HepG2 (cell line): ENCODE data around the gene ACADVL. TPM values are rescaled to one million over a fixed set of nuclear protein-coding genes. Genes with fewer than 3 reads are reported as not detected.

Experiments
- ATM ChIP-seq: fragments of 450-650 bp; IDR thresholded peaks from 2 replicates; pipeline ENCODE4 v1.7.1; 2017; ENCODE audit warnings: mild to moderate bottlenecking, borderline replicate concordance
- DBP ChIP-seq: sonication (generic); formaldehyde crosslinking; IDR thresholded peaks from 2 replicates; pipeline ENCODE4 v1.4.0; 2020; ENCODE audit warnings: missing genetic modification reagents; ENCODE audit errors: not compliant biosample characterization
- FUBP1 ChIP-seq: sonication (generic); formaldehyde crosslinking; IDR thresholded peaks from 2 replicates; pipeline ENCODE4 v1.5.1; 2020; ENCODE audit warnings: missing genetic modification reagents, mild to moderate bottlenecking, borderline replicate concordance
- KAT7 ChIP-seq: IDR thresholded peaks from 2 replicates; pipeline ENCODE4 v1.6.1; 2018; ENCODE audit warnings: borderline replicate concordance, missing compliant biosample characterization
- NFKB2 ChIP-seq: sonication (generic); formaldehyde crosslinking; IDR thresholded peaks from 2 replicates; pipeline ENCODE4 v1.4.0; 2020; ENCODE audit warnings: missing genetic modification reagents, borderline replicate concordance
- SIN3B ChIP-seq: fragments of 150-350 bp; IDR thresholded peaks from 2 replicates; pipeline ENCODE4 v1.6.1; 2014; ENCODE audit warnings: low read length
- SMARCE1 ChIP-seq: fragments of 450-650 bp; IDR thresholded peaks from 2 replicates; pipeline ENCODE4 v1.6.1; 2017; ENCODE audit warnings: borderline replicate concordance
- SOX13 ChIP-seq, 3 experiments: fragments of 450-650 bp in 1 of 3; sonication (generic) in 1 of 3; formaldehyde crosslinking in 1 of 3; IDR thresholded peaks in 2 of 3; conservative IDR thresholded peaks in 1 of 3; 2 replicates each; pipeline versions ENCODE4 v1.5.0 to v1.6.1; 2016 to 2020; ENCODE audit warnings: antibody characterized with exemption in 1 of 3, mild to moderate bottlenecking in 1 of 3, missing compliant biosample characterization in 1 of 3, missing genetic modification reagents in 1 of 3, moderate library complexity in 1 of 3
- TAF15 ChIP-seq: fragments of 200-400 bp; formaldehyde crosslinking; IDR thresholded peaks from one replicate; pipeline ENCODE4 v1.6.1; 2018; ENCODE audit warnings: mild to moderate bottlenecking, low read depth, low read length; ENCODE audit not compliant: poor library complexity, severe bottlenecking
- ZNF317 ChIP-seq: sonication (generic); formaldehyde crosslinking; IDR thresholded peaks from 2 replicates; pipeline ENCODE4 v1.5.0; 2020; ENCODE audit warnings: mild to moderate bottlenecking, missing genetic modification reagents
- ZNF318 ChIP-seq: sonication (generic); formaldehyde crosslinking; IDR thresholded peaks from 2 replicates; pipeline ENCODE4 v1.4.0; 2020; ENCODE audit warnings: mild to moderate bottlenecking, missing genetic modification reagents
- ZNF33A ChIP-seq: sonication (generic); formaldehyde crosslinking; IDR thresholded peaks from 2 replicates; pipeline ENCODE4 v1.5.1; 2020; ENCODE audit warnings: missing genetic modification reagents, mild to moderate bottlenecking, moderate library complexity, borderline replicate concordance
- ZNF362 ChIP-seq: sonication (generic); formaldehyde crosslinking; IDR thresholded peaks from 2 replicates; pipeline ENCODE4 v1.4.0; 2020; ENCODE audit warnings: missing genetic modification reagents, mild to moderate bottlenecking, borderline replicate concordance
- ZNF382 ChIP-seq: sonication (generic); formaldehyde crosslinking; IDR thresholded peaks from 2 replicates; pipeline ENCODE4 v1.5.0; 2020; ENCODE audit warnings: missing genetic modification reagents, mild to moderate bottlenecking, borderline replicate concordance
- ZNF589 ChIP-seq: sonication (generic); formaldehyde crosslinking; conservative IDR thresholded peaks from 2 replicates; pipeline ENCODE4 v1.8.0; 2022; ENCODE audit warnings: mild to moderate bottlenecking, moderate library complexity, missing genetic modification reagents
- polyA plus RNA-seq, 8 experiments: library from polyadenylated mRNA; depleted of rRNA in 3 of 8; stranded (reverse) in 7 of 8; unstranded in 1 of 8; fragments of >200 nt; fragmentation: Illumina TruSeq in 4 of 8; extraction: Trizol in 4 of 8; gene quantifications; 2 replicates each; pipeline versions ENCODE4 v1.2.1 to v1.2.3, GENCODE V29; 2011 to 2016; ENCODE audit warnings: low read depth in 4 of 8, missing spikeins in 1 of 8, mixed read lengths in 1 of 8; ENCODE audit not compliant: insufficient read depth in 1 of 8
- total RNA-seq, 5 experiments: library from RNA; depleted of rRNA; stranded (reverse); fragments of >200 nt; fragmentation: Illumina TruSeq; extraction: Trizol; gene quantifications; 2 replicates each; pipeline ENCODE4 v1.2.3, GENCODE V29; 2016; ENCODE audit warnings: low read depth in 1 of 5

ACADVL gene
- total and polyA plus RNA-seq, 2 of the 13 experiments (the other 11 are each of a cell fraction or from before 2014, with no cell fraction given) = 219 to 412 TPM

- TF ChIP-seq FUBP1 (peak; percentile 86; the same call in 1 of the 2 replicates), ZNF317 (CRISPR knock-in tag) (no peak), ZNF318 (CRISPR knock-in tag) (peak; percentile 90), ZNF33A (CRISPR knock-in tag) (no peak), SOX13 (IDR thresholded peaks at IDR 0.05) (no peak; the same call in 1 of the 2 replicates), SOX13 (CRISPR knock-in tag; conservative IDR thresholded peaks at IDR 0.05 in 1 of 2, IDR thresholded peaks at IDR 0.05 in 1 of 2) (peak in 1 of 2 experiments; percentile 69; a peak in 2 of 4 replicates), SIN3B (peak; percentile 68), TAF15 (peak; percentile 85), SMARCE1 (no peak), KAT7 (CRISPR knock-in tag) (no peak; the same call in 1 of the 2 replicates), ZNF382 (CRISPR knock-in tag) (no peak), DBP (CRISPR knock-in tag) (no peak), ZNF362 (0 out of 2 replicates have a peak, but pooled peaks have one; percentile 46), ZNF589 (CRISPR knock-in tag) (no peak; the same call in 1 of the 2 replicates), ATM (no peak), NFKB2 (CRISPR knock-in tag) (peak; percentile 71; the same call in 1 of the 2 replicates)
Observed at GRCh38 chr17:7242717-7243452, 23.1 kb downstream of the ACADVL start (continued).
